DND-41 (cell line): ENCODE data around the gene MIPEP.

Experiments
- ATAC-seq: fragments of 200-7000 bp; cut with Tn5 transposase; 3 replicates; pipeline ENCODE4 v1.9.1; 2021; ENCODE audit warnings: low read depth; ENCODE audit not compliant: insufficient read depth
- DNase-seq: peaks from one replicate; pipeline ENCODE4 v3.0.0-alpha.2; 2020
- H2AFZ ChIP-seq: 2 replicates; pipeline ENCODE4 v1.6.0; 2012; ENCODE audit warnings: low read depth, low read length
- H3K27ac ChIP-seq: 2 replicates; pipeline ENCODE4 v1.5.1; 2012; ENCODE audit warnings: low read length, inconsistent platforms
- H3K27me3 ChIP-seq: fragments of 200-600 bp; sonication (generic); 2 replicates; pipeline ENCODE4 v1.6.0; 2012; ENCODE audit warnings: low read length, mild to moderate bottlenecking, inconsistent platforms; ENCODE audit not compliant: insufficient read depth, poor library complexity
- H3K36me3 ChIP-seq: 2 replicates; pipeline ENCODE4 v1.5.1; 2012; ENCODE audit warnings: low read length, inconsistent platforms; ENCODE audit not compliant: insufficient read depth
- H3K4me1 ChIP-seq: 2 replicates; pipeline ENCODE4 v1.5.1; 2012; ENCODE audit warnings: mild to moderate bottlenecking, low read length; ENCODE audit not compliant: insufficient read depth
- H3K4me2 ChIP-seq: 2 replicates; pipeline ENCODE4 v1.6.0; 2012; ENCODE audit warnings: mild to moderate bottlenecking, moderate library complexity, low read length, inconsistent platforms; ENCODE audit not compliant: insufficient read depth
- H3K4me3 ChIP-seq, 2 experiments: fragments of 200-600 bp in 1 of 2; shearing (Covaris generic) in 1 of 2; 2 replicates each; pipeline ENCODE4 v1.5.1; 2012 to 2016; ENCODE audit warnings: inconsistent platforms in 2 of 2, low read length in 2 of 2, mild to moderate bottlenecking in 2 of 2, low read depth in 1 of 2, moderate library complexity in 1 of 2
- H3K79me2 ChIP-seq: 2 replicates; pipeline ENCODE4 v1.6.0; 2012; ENCODE audit warnings: low read length, inconsistent platforms; ENCODE audit not compliant: insufficient read depth
- H3K9ac ChIP-seq: 2 replicates; pipeline ENCODE4 v1.6.0; 2012; ENCODE audit warnings: low read depth, mild to moderate bottlenecking, inconsistent platforms, low read length, moderate library complexity
- H3K9me3 ChIP-seq: 2 replicates; pipeline ENCODE4 v1.5.1; 2012; ENCODE audit warnings: low read length, moderate library complexity, mild to moderate bottlenecking, inconsistent platforms; ENCODE audit not compliant: insufficient read depth, severe bottlenecking
- H4K20me1 ChIP-seq: 2 replicates; pipeline ENCODE4 v1.6.0; 2012; ENCODE audit warnings: low read length; ENCODE audit not compliant: insufficient read depth
- EZH2 ChIP-seq: IDR thresholded peaks from 3 replicates; pipeline ENCODE4 v1.6.1; 2012; ENCODE audit warnings: borderline replicate concordance, low read depth, mild to moderate bottlenecking, moderate library complexity, low read length, inconsistent platforms; ENCODE audit not compliant: severe bottlenecking
- TF ChIP-seq, protein P1 (sequence below): IDR thresholded peaks from 2 replicates; pipeline ENCODE4 v1.5.1; 2012; ENCODE audit warnings: borderline replicate concordance, low read length, moderate library complexity, mild to moderate bottlenecking; ENCODE audit not compliant: poor library complexity, severe bottlenecking; ENCODE audit errors: extremely low read depth

Gene MIPEP

GRCh38 chr13:23730251-23730650 is 158.9 kb downstream of the MIPEP start:
- TF ChIP-seq, protein P1, sequence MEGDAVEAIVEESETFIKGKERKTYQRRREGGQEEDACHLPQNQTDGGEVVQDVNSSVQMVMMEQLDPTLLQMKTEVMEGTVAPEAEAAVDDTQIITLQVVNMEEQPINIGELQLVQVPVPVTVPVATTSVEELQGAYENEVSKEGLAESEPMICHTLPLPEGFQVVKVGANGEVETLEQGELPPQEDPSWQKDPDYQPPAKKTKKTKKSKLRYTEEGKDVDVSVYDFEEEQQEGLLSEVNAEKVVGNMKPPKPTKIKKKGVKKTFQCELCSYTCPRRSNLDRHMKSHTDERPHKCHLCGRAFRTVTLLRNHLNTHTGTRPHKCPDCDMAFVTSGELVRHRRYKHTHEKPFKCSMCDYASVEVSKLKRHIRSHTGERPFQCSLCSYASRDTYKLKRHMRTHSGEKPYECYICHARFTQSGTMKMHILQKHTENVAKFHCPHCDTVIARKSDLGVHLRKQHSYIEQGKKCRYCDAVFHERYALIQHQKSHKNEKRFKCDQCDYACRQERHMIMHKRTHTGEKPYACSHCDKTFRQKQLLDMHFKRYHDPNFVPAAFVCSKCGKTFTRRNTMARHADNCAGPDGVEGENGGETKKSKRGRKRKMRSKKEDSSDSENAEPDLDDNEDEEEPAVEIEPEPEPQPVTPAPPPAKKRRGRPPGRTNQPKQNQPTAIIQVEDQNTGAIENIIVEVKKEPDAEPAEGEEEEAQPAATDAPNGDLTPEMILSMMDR, result no peak
- no peak for TF ChIP-seq EZH2
- H3K4me1 ChIP-seq, result no peaks in the 10 kb centered on the region
- H3K36me3 ChIP-seq, result peaks cover 3% of the 10 kb centered on the region; the same call in 1 of the 2 replicates
- no peak overlapping the region for H2AFZ ChIP-seq
- no peaks in the 10 kb centered on the region for H3K79me2 ChIP-seq
- no peak overlapping the region for H3K4me3 ChIP-seq
- no peaks in the 10 kb centered on the region for H3K9me3 ChIP-seq
- H3K27ac ChIP-seq, result no peak overlapping the region
- no peaks in the 10 kb centered on the region for H3K27me3 ChIP-seq
- DNase-seq, result no peak
- ATAC-seq, result no peak
- H4K20me1 ChIP-seq, result no peaks in the 10 kb centered on the region
- H3K4me2 ChIP-seq, result no peak overlapping the region
- H3K9ac ChIP-seq, result no peak overlapping the region

DNA sequence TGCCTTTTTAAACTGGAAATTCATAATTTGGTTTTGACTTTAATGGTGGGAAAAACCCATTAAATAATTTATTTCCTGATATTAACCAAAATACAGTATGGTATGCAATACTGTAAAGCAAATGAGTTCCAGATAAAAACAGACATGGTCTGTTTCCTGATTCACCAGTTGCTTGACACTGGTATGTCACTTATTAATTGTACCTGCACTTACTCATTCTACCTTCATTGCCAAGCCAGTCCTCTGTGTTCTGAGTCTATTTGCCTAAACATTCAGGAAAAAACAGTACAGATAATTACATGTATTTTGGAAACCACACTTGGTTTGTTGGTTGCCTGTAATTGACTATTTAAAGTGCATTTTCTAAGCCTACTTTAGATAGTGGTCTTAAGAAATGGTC is 159.7 kb downstream of the MIPEP start:
- Histone ChIP-seq H3K4me3 (no peak overlapping the region), H3K4me1 (no peaks in the 10 kb centered on the region), H3K27ac (no peak overlapping the region), H3K79me2 (no peaks in the 10 kb centered on the region), H3K4me2 (no peak overlapping the region), H3K9ac (no peak overlapping the region), H3K27me3 (no peaks in the 10 kb centered on the region), H3K9me3 (no peaks in the 10 kb centered on the region), H3K36me3 (peaks cover 3% of the 10 kb centered on the region; the same call in 1 of the 2 replicates), H4K20me1 (no peaks in the 10 kb centered on the region), H2AFZ (no peak overlapping the region)
- ATAC-seq, result no peak
- no peak for TF ChIP-seq EZH2
- TF ChIP-seq, protein P1, result no peak
- no peak for DNase-seq

- Histone ChIP-seq H3K4me2 (no peak overlapping the region), H2AFZ (no peak overlapping the region), H3K9ac (no peak overlapping the region), H3K27ac (no peak overlapping the region), H3K4me1 (no peaks in the 10 kb centered on the region), H3K36me3 (peaks cover 3% of the 10 kb centered on the region; the same call in 1 of the 2 replicates), H3K27me3 (no peaks in the 10 kb centered on the region), H4K20me1 (no peaks in the 10 kb centered on the region), H3K4me3 (no peak overlapping the region), H3K9me3 (no peaks in the 10 kb centered on the region), H3K79me2 (no peaks in the 10 kb centered on the region)
- no peak for TF ChIP-seq EZH2
- TF ChIP-seq, protein P1, result no peak
- DNase-seq, result no peak
- no peak for ATAC-seq
Observed at GRCh38 chr13:23728807-23729206, 160.4 kb downstream of the MIPEP start.

GRCh38 chr13:23725922-23726321 is 163.3 kb downstream of the MIPEP start:
- Histone ChIP-seq H3K4me2 (no peak overlapping the region), H3K79me2 (no peaks in the 10 kb centered on the region), H4K20me1 (no peaks in the 10 kb centered on the region), H3K9me3 (no peaks in the 10 kb centered on the region), H3K36me3 (peaks cover 3% of the 10 kb centered on the region; the same call in 1 of the 2 replicates), H3K9ac (no peak overlapping the region), H3K4me1 (no peaks in the 10 kb centered on the region), H3K27me3 (no peaks in the 10 kb centered on the region), H2AFZ (no peak overlapping the region), H3K4me3 (no peak overlapping the region), H3K27ac (no peak overlapping the region)
- no peak for TF ChIP-seq EZH2
- TF ChIP-seq, protein P1, result no peak
- DNase-seq (no peak), ATAC-seq (no peak)
